Endothelial cell of hepatic sinusoid (primary cell): Measurements from ENCODE around the gene MISP3.
"Not testable (repeated sequence)": the region's sequence is repeated elsewhere in the genome, so short reads cannot be mapped to it uniquely, and the experiment has no call there.

ENCODE experiments used
- in situ Hi-C: cut with HindIII; loops from 2 replicates; pipeline ENCODE4 v1.10.0; 2017; ENCODE audit warnings: low sequenced_read_pairs

MISP3 gene

DNA sequence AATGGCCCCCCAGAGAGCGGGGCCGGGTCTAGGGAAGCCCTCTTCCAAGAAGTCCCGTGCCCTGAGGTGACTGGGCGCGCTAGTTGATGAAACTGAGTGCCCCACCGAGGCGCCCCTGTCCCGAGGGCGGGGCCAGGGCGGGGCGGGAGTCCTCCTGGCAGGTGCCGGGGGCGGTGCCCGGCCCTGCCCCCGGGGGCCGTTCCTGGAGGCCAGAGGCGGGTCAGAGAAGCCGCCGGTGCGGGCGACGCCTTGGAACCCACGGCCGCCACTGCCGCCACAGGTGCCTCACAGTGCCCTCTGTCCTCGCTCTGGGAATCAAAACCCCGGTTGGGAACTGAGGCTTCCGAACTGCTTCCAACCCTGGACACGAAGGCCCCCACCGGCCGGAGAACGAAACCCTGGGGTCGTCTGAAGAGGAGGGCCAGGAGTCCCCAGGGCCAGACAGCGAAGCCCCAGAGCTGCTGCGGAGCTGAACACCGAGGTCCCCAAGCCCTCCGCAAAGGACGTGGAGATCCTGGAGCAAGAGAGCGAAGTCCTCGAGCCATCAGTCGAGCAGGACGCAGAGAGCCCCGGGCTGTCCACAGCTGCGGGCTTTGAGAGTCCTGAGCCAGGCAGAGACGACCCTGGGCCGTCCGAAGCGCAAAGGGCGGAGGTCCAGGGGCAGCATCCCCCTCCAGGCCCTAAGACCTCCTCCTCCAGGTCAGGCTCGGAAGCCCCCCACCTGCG lies at the start of gene MISP3:
Gene MISP3 (plus strand): TSS at position 252 of the 726 bp plus-strand sequence. CDS start 524 bp downstream, outside the sequence.
- in situ Hi-C loops = no loop called here

DNA sequence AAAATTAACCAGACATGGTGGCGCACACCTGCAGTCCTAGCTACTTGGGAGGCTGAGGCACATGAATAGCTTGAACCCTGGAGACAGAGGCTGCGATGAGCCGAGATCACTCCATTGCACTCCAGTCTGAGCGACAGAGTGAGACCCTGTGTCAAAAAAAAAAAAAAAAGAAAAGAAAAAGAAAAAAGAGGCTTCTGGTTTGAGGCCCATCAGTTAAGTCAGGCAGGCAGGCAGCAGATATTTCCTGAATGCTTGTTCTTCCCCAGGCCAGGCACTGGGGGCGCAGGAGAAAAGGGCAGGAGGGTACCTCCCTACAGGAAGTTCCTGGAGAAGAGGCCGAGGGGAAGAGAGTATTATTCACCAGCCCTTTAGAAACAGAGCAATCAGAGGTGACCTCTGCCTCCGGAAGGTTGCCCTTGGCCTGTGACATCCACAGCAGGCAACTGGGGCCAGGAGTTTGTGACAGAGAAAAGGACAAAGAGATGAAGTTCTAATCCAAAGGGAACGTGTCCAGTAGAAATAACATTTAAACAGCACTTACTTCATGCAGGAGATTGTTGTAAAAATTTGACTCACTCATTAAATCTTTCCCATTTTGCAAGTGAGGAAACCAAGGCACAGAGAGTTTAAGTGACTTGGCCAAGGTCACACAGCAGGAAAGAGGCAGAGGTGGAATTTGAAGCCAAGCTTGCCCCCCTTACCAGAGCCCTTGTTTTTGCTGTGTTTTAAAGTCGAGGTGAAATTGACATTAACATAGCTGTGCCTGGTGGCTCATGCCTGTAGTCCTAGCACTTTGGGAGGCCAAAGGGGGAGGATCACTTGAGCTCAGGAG lies 49.0 kb upstream of the MISP3 start:
- in situ Hi-C loops = loop anchor here (5.0 kb wide), 1 partner anchor 136 kb away; no protein-coding TSS in a partner anchor

GRCh38 chr19:14026652-14027192 lies 45.9 kb upstream of the MISP3 start:
- in situ Hi-C loops = not testable (repeated sequence)

- in situ Hi-C loops = no loop called here
These were observed 44.6 kb upstream of the MISP3 start, which contains the start of gene RLN3 for GRCh38 chr19:14027856-14028450. TSS of gene RLN3 (plus strand) at chr19:14028148. CDS start at chr19:14028205, 57 bp downstream.

- in situ Hi-C loops = no loop called here
These were observed 43.7 kb upstream of the MISP3 start for GRCh38 chr19:14028901-14029300.

- in situ Hi-C loops = no loop called here
These were observed 41.4 kb upstream of the MISP3 start for GRCh38 chr19:14030997-14031718.

- in situ Hi-C loops = no loop called here
These were observed 40.7 kb upstream of the MISP3 start, which contains the start of gene IL27RA for GRCh38 chr19:14031719-14032480. TSS of gene IL27RA (plus strand) at chr19:14031762. CDS start at chr19:14031873, 111 bp downstream.

- in situ Hi-C loops = no loop called here
These were observed 38.6 kb upstream of the MISP3 start for GRCh38 chr19:14033946-14034345.

DNA sequence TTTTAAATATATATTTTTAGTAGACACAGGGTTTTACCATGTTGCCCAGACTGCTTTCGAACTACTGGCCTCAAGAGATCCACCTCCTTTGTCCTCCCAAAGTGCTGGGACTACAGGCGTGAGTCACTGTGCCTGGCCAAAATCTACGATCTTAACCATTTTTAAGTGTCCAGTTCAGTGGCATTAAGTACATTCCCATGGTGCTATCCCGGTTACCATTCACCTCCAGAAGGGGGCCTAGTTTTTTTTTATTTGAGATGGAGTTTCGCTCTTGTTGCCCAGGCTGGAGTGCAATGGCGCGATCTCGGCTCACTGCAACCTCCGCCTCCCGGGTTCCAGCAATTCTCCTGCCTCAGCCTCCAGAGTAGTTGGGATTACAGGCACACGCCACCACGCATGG lies 37.4 kb upstream of the MISP3 start:
- in situ Hi-C loops = not testable (repeated sequence)

GRCh38 chr19:14035706-14036105 lies 36.9 kb upstream of the MISP3 start:
- in situ Hi-C loops = no loop called here

GRCh38 chr19:14039181-14039580 lies 33.4 kb upstream of the MISP3 start:
- in situ Hi-C loops = no loop called here

DNA sequence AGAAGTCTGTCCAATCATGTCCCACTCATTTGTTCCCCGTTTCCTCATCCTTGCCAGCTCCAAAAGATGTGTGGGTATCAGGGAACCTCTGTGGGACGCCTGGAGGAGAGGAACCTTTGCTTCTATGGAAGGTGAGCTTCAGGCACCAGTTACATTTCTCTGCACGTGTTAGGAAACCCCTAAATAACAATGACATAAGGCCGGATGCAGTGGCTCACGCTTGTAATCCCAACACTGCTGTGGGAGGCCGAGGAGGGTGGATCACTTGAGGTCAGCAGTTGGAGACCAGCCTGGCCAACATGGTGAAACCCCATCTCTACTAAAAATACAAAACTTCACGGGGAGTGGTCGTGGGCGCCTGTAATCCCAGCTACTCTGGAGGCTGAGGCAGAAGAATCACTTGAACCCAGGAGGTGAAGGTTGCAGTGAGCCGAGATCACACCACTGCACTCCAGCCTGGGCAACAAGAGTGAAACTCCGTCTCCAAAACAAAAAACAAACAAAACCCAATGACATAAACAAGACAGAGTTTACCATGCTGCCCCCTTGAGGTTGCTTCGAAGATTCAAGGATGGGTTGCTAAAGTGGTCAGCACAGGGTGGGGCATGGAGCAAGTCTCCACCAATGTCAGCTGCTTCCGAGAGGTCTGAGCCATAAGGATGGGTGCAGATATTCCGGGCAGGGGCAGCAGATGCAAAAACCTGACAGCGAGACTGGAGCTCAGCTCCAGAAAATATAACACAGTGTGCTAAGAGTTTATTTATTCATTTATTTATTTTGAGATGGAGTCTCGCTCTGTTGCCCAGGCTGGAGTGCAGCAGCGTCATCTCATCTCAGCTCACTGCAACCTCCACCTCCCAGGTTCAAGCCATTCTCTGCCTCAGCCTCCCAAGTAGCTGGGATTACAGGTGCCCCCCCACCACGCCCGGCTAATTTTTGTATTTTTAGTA lies 29.7 kb upstream of the MISP3 start:
- in situ Hi-C loops = not testable (repeated sequence)

GRCh38 chr19:14047866-14048265 lies 24.7 kb upstream of the MISP3 start:
- in situ Hi-C loops = not testable (repeated sequence)

DNA sequence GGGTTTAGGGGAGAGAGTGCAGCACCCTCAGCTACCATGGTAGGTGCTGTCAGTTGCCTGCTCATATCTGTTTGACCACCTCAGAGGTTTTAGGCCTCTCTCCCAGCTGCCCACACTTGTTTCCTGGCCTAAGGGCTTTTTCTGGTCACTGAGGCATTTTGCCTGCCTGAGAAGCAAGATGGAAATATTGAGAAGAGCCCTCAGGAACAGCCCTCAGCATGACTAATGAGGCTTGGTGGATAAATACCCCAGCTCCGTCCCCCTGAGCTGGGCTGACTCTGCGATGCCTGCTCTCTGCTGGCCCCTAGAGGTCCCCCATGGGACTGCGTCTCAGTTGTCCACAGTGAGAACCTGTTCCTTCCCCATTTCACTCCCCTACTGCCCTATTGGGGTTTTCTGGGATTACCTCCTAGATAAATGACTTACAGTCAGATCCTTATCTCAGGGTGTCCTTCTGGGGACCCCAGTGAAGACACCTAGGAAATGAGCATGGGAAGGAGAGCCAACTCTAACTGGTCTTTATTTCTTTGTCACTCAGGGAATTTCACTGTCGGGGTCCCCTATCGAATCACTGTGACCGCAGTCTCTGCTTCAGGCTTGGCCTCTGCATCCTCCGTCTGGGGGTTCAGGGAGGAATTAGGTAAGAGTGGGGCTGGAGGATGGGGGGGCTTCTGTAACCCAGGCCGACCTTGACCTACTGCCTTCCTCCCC lies 24.0 kb upstream of the MISP3 start:
- in situ Hi-C loops = no loop called here

DNA sequence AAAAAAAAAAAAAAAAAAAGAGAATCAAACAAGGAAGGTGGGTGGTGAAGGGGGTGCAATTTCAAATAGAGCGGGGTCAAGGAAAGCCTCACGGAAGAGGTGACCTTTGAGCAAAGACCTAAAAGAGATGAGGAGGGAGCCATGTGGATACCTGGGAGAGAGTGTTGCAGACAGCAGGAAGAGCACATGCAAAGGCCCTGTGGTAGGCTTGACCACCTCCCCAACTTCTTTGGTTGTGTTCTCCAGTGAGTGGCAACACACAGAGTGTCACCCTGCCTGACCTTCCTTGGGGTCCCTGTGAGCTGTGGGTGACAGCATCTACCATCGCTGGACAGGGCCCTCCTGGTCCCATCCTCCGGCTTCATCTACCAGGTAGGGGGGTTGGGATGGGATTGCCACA lies 22.1 kb upstream of the MISP3 start:
- in situ Hi-C loops = no loop called here

DNA sequence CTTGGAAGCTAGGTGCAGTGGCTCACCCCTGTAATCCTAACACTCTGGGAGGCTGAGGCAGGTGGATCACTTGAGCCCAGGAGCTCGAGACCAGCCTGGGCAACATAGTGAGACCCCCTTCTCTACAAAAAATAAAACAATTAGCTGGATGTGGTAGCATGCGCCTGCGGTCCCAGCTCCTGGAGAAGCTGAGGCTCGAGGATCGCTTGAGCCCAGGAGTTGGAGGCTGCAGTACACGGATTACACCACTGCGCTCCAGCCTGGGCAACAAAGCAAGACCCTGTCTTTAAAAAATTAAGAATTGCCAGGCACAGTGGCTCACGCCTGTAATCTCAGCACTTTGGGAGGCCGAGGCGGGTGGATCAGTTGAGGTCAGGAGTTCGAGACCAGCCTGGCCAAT lies 21.6 kb upstream of the MISP3 start:
- in situ Hi-C loops = not testable (repeated sequence)

DNA sequence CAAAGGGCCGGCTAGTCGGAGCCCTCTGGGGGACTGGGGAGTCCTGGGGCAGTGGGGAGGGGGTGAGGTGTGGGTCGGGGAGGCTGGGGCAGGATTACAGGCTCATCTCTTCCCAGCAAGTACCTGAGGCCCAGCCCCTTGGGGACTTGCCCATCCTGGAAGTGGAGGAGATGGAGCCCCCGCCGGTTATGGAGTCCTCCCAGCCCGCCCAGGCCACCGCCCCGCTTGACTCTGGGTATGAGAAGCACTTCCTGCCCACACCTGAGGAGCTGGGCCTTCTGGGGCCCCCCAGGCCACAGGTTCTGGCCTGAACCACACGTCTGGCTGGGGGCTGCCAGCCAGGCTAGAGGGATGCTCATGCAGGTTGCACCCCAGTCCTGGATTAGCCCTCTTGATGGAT lies 20.6 kb upstream of the MISP3 start:
- in situ Hi-C loops = no loop called here

DNA sequence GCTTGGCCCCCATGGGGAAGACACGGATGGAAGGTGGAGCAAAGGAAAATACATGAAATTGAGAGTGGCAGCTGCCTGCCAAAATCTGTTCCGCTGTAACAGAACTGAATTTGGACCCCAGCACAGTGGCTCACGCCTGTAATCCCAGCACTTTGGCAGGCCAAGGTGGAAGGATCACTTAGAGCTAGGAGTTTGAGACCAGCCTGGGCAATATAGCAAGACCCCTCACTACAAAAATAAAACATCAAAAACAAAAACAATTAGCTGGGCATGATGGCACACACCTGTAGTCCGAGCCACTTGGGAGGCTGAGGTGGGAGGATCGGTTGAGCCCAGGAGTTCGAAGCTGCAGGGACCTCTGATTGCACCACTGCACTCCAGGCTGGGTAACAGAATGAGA lies 20.1 kb upstream of the MISP3 start:
- in situ Hi-C loops = no loop called here
